ENCODE data around the gene BEX4.

BEX4 gene

DNA sequence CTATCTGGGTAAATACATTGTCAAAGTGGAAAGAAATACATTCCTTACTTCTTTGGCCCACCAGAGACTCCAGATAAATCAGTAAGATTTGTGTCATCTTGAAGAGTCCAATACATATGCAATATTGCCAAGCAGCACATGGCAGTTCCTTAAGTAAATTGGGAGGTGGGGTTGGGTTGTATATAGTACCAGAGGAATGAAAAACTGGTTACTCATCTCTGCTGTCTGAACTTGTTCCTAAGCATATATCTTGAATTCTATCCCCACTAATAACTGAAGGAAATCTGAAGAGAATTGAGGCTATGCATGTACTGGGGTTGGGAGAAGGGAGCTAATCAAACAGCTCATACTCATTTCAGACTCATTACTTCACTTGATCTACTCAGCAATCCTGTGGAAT is 25.2 kb downstream of the BEX4 start:
- DNase-seq: no peak

DNA sequence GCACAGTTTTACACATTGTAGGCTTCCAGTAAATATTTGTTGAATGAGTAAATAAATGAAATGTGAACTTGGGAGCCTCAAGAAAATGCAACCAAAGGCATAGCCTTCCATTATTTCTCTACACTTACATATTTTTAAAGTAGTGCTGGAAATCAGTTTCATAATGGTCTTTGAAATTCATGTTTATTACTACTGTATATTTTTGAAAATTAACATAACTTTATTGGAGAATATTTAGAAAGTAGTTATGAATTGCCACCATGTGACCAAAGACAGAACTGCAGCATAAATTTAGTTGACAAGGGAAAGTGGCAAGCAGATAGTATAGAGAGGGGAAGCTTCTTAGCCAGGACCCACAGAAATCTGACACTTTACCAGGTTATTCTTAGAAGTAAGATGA is 33.6 kb downstream of the BEX4 start:
- no peak for DNase-seq

DNA sequence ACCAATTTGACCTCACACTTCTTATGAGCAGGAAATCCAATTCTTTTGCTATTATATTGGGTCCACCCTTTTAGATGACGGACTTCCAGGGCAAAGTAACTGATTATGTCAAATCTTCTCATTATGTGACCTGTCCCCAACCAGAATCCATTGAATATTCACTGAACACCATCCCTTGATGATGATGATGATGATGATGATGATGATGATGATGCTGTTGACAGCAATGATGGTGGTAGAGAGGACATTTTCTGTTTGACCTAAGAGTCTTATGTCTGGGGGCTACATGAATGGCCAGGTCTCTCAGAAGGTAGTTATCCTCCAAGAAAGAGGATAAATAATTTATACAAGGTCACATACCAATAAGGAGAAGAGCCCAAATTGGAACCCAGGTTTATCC is 34.9 kb downstream of the BEX4 start:
- no peak for DNase-seq

DNA sequence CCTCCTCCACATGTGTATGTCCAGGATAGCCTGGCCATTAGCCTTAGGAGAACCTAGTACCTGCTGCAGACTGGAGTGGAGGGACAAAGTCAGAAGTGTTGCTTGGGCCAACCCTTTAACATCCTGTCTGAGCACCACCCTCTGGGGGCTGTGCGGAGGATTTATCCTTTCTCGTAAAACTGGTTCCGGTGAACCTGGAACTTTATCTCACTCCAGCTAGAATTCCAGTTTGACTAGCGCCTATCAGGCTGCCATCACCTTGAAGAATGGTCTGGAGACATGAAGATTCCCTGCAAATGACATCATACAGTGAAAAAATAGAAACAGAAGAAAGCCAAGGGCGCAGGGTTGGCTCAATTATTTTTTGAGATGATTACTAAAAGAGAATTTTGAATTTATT is 36.1 kb downstream of the BEX4 start:
- no peak for DNase-seq

DNA sequence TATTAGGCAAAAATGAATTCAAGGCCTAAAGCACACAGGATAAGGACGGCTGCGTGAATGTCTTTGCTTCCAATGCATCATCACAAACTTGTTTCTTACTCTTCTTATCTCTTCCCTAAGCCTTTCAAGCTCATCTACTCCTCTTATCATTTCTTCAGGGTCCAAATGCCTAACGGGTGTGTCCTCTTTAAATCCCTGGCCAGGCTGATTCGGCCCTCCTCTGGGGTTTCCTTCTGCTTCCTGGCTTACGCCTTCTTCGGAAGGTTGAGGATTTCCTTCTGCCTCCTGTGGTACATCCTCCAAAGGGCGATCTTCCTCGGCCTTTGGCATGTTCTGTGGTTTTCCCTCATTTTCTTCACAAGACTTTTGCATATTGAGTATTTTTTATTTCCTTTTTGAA is 38.7 kb downstream of the BEX4 start:
- no peak for DNase-seq

DNA sequence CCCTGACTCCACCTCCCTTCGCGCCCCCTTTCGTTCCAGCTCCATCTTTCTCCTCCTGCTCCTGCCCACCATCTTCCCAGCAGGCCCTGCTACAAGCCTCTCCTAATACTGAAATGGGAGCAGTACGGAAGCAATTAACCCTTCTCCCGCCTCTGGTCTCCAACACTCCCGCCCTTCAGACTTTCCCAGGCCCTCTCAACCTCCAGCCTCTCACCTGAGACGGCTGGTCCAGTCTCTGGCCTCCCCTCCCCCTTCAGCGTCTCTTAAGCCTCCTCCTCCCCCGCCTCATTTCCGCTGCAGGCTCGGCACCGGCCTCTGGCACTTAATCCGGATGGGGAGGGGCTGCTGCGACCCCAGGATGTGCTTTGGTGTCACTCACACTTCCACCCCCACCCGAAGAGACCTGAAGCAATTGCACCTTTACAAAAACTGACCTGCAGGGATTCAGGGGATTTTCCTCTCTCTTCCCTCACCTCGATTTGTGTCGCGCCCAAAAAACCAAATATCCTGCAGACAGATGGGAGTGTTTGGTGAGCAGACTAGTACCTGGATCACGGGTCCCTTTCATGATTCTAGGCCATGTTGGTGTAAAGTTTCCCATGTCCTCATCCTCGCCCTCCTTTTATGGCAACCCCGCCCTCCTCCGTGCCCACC is 39.4 kb downstream of the BEX4 start:
- DNase-seq: no peak

DNA sequence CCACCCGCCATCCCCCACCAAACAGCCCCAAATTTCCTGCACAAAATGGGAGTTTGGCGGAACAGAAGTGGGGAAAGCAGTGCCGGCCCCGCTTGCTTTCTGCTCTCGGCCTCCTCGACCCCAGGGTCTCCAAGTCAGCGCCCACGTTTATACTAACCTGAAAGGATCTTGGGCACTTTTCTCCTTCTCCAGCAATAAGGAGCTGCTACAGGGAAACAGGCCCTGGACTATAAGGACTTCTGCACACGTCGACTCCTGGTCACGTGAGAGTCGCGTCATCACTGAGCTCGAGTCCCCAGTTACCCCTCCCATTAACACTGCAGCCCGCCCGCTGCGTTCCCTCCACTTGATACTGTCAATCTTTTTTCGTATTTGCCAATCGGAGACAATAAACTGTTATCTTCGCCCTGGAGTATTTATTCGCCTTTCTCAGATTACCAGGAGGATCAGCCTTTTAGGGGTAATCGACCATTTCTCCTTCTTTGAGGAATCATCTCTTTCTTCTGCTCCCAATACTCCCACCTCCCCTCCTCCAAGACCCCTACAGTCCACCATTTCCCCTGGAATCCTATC is 40.1 kb downstream of the BEX4 start, which contains the start of gene TCEAL8:
Gene TCEAL8 (minus strand): TSS at position 235 of the 573 bp plus-strand sequence. CDS start 1,176 bp downstream, outside the sequence.
- DNase-seq: no peak

DNA sequence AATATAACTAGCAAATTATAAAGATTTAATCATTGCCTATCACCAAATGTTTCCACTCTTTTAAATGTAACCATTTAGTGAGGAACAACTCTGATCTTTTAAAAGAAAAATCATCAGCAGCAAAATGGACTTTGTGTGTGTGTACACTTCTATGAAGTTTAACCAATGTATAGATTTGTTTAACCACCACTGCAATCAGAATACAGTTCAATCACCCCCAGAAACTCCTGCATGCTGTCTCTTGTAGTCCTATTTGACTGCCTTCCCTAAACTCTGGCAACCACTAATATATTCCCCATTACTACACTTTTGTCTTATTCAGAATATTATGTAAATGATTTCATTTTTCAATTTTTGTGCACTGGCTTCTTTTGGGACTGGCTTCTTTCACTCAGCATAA is 41.7 kb downstream of the BEX4 start:
- DNase-seq: no peak

DNA sequence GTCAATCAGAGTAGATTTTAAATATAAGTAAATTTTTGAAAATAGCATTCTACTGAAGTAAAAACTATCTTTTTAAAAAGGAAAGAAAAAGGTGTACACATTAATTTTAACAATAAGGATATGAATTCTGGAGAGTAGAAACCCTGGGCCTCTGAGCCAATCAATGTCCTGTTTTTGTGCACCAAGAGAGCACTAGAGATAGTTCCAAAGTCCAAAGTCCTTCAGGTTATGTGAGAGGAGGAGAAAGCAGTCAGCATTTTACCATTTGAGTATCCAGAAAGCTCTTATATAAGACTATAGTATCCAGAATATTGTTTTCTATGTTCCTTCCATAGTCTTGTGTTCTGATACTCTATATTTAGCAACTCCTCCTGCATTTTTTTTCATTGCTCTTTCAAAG is 43.4 kb downstream of the BEX4 start:
- no peak for DNase-seq

All from cortex of kidney (tissue), 1 donor.